ENCODE results near the gene MEF2B.
"Not testable (repeated sequence)": the region's sequence is repeated elsewhere in the genome, so short reads cannot be mapped to it uniquely, and the experiment has no call there.

The MEF2B gene

GRCh38 chr19:19119325-19120237 lies 50.5 kb downstream of the MEF2B start:
- no peak overlapping the region for H3K4me3 Mint-ChIP-seq
- H3K27me3 Mint-ChIP-seq = no peaks in the 10 kb centered on the region
- peak overlapping the region; percentile 19 for H3K27ac Mint-ChIP-seq
- no peaks in the 10 kb centered on the region for H3K4me1 Mint-ChIP-seq
- H3K9me3 Mint-ChIP-seq = peaks cover 8% of the 10 kb centered on the region
- CTCF ChIA-PET = no interaction called here
- DNase-seq = no peak
- H3K36me3 Mint-ChIP-seq = peaks cover 12% of the 10 kb centered on the region

GRCh38 chr19:19115954-19116353 lies 54.1 kb downstream of the MEF2B start:
- peak; percentile 67 for DNase-seq
- H3K4me3 Mint-ChIP-seq = no peak overlapping the region
- CTCF ChIA-PET = interaction anchor here (0.6 to 1.7 kb wide), 9 partner anchors 9 to 114 kb away, joined by 3 to 13 read pairs (median 3); no protein-coding TSS in a partner anchor
- H3K4me1 Mint-ChIP-seq = no peaks in the 10 kb centered on the region
- no peaks in the 10 kb centered on the region for H3K9me3 Mint-ChIP-seq
- H3K27ac Mint-ChIP-seq = no peak overlapping the region
- H3K27me3 Mint-ChIP-seq = no peaks in the 10 kb centered on the region
- H3K36me3 Mint-ChIP-seq = peaks cover 3% of the 10 kb centered on the region

GRCh38 chr19:19113040-19113626 lies 56.9 kb downstream of the MEF2B start:
- Mint-ChIP-seq H3K9me3 (no peaks in the 10 kb centered on the region), H3K27ac (no peak overlapping the region), H3K27me3 (no peaks in the 10 kb centered on the region), H3K4me1 (no peaks in the 10 kb centered on the region), H3K4me3 (no peak overlapping the region), H3K36me3 (no peaks in the 10 kb centered on the region)
- DNase-seq = no peak
- CTCF ChIA-PET = no interaction called here

- DNase-seq = no peak
- CTCF ChIA-PET = interaction anchor here (0.6 to 1.1 kb wide), 2 partner anchors 18 to 63 kb away, joined by 3 to 4 read pairs; no protein-coding TSS in a partner anchor
- H3K27me3 Mint-ChIP-seq = no peaks in the 10 kb centered on the region
- peak overlapping the region; percentile 73 for H3K27ac Mint-ChIP-seq
- no peaks in the 10 kb centered on the region for H3K9me3 Mint-ChIP-seq
- H3K4me3 Mint-ChIP-seq = no peak overlapping the region
- H3K36me3 Mint-ChIP-seq = no peaks in the 10 kb centered on the region
- H3K4me1 Mint-ChIP-seq = no peaks in the 10 kb centered on the region
Observed at GRCh38 chr19:19111967-19112580, 58.0 kb downstream of the MEF2B start.

- Mint-ChIP-seq H3K27me3 (no peaks in the 10 kb centered on the region), H3K27ac (no peak overlapping the region), H3K9me3 (no peaks in the 10 kb centered on the region), H3K4me1 (no peaks in the 10 kb centered on the region), H3K4me3 (no peak overlapping the region), H3K36me3 (no peaks in the 10 kb centered on the region)
- CTCF ChIA-PET = interaction anchor here (0.6 to 1.4 kb wide), 3 partner anchors 17 to 63 kb away, joined by 3 to 4 read pairs (median 4); no protein-coding TSS in a partner anchor
- DNase-seq = no peak
Observed at GRCh38 chr19:19111136-19111835, 58.8 kb downstream of the MEF2B start.

- H3K27me3 Mint-ChIP-seq = no peaks in the 10 kb centered on the region
- no peaks in the 10 kb centered on the region for H3K4me1 Mint-ChIP-seq
- DNase-seq = peak; percentile 49
- CTCF ChIA-PET = interaction anchor here (1.0 to 1.4 kb wide), 3 partner anchors 16 to 31 kb away, joined by 3 to 4 read pairs (median 4); no protein-coding TSS in a partner anchor
- H3K36me3 Mint-ChIP-seq = no peaks in the 10 kb centered on the region
- no peak overlapping the region for H3K4me3 Mint-ChIP-seq
- no peaks in the 10 kb centered on the region for H3K9me3 Mint-ChIP-seq
- no peak overlapping the region for H3K27ac Mint-ChIP-seq
Observed at GRCh38 chr19:19110410-19111135, 59.5 kb downstream of the MEF2B start.

- Mint-ChIP-seq H3K4me1 (no peaks in the 10 kb centered on the region), H3K9me3 (no peaks in the 10 kb centered on the region), H3K27me3 (no peaks in the 10 kb centered on the region), H3K27ac (no peak overlapping the region), H3K4me3 (no peak overlapping the region), H3K36me3 (no peaks in the 10 kb centered on the region)
- CTCF ChIA-PET = interaction anchor here (1.0 to 1.4 kb wide), 2 partner anchors 25 to 32 kb away, joined by 3 to 4 read pairs; no protein-coding TSS in a partner anchor
- DNase-seq = no peak
Observed at GRCh38 chr19:19109601-19110000, 60.5 kb downstream of the MEF2B start.

GRCh38 chr19:19107654-19108053 lies 62.4 kb downstream of the MEF2B start:
- Mint-ChIP-seq H3K27me3 (no peaks in the 10 kb centered on the region), H3K4me1 (no peaks in the 10 kb centered on the region), H3K27ac (no peak overlapping the region), H3K36me3 (no peaks in the 10 kb centered on the region), H3K4me3 (no peak overlapping the region), H3K9me3 (no peaks in the 10 kb centered on the region)
- CTCF ChIA-PET = no interaction called here
- DNase-seq = no peak

GRCh38 chr19:19106938-19107337 lies 63.1 kb downstream of the MEF2B start:
- H3K9me3 Mint-ChIP-seq = not testable (repeated sequence)

GRCh38 chr19:19106056-19106551 lies 64.0 kb downstream of the MEF2B start:
- H3K9me3 Mint-ChIP-seq = no peaks in the 10 kb centered on the region
- H3K27me3 Mint-ChIP-seq = no peaks in the 10 kb centered on the region
- DNase-seq = no peak
- H3K36me3 Mint-ChIP-seq = no peaks in the 10 kb centered on the region
- no peak overlapping the region for H3K27ac Mint-ChIP-seq
- no peak overlapping the region for H3K4me3 Mint-ChIP-seq
- CTCF ChIA-PET = interaction anchor here (1.3 kb wide), 1 partner anchor 10 kb away, joined by 3 read pairs; no protein-coding TSS in a partner anchor
- H3K4me1 Mint-ChIP-seq = no peaks in the 10 kb centered on the region

More at GRCh38 chr19:19106938-19107337, 63.1 kb downstream of the MEF2B start:
- H3K27ac Mint-ChIP-seq, H3K36me3 Mint-ChIP-seq, H3K27me3 Mint-ChIP-seq, CTCF ChIA-PET, H3K4me1 Mint-ChIP-seq, DNase-seq, H3K4me3 Mint-ChIP-seq: not testable (repeated sequence)

- no peak for DNase-seq
- H3K4me3 Mint-ChIP-seq = no peak overlapping the region
Observed at GRCh38 chr19:19105365-19106055, 64.6 kb downstream of the MEF2B start.

GRCh38 chr19:19103167-19103566 lies 66.9 kb downstream of the MEF2B start:
- no peak overlapping the region for H3K4me3 Mint-ChIP-seq
- CTCF ChIA-PET = no interaction called here
- no peak overlapping the region for H3K27ac Mint-ChIP-seq
- no peak for DNase-seq
- H3K36me3 Mint-ChIP-seq = peaks cover 2% of the 10 kb centered on the region
- H3K27me3 Mint-ChIP-seq = no peaks in the 10 kb centered on the region
- no peaks in the 10 kb centered on the region for H3K4me1 Mint-ChIP-seq
- H3K9me3 Mint-ChIP-seq = no peaks in the 10 kb centered on the region

More at GRCh38 chr19:19105365-19106055, 64.6 kb downstream of the MEF2B start:
- Mint-ChIP-seq H3K9me3 (no peaks in the 10 kb centered on the region), H3K27ac (peak overlapping the region; percentile 12), H3K36me3 (no peaks in the 10 kb centered on the region), H3K27me3 (no peaks in the 10 kb centered on the region), H3K4me1 (no peaks in the 10 kb centered on the region)
- CTCF ChIA-PET = interaction anchor here (1.3 kb wide), 1 partner anchor 10 kb away, joined by 3 read pairs; no protein-coding TSS in a partner anchor

GRCh38 chr19:19102566-19102965 lies 67.5 kb downstream of the MEF2B start:
- H3K9me3 Mint-ChIP-seq, H3K27me3 Mint-ChIP-seq, CTCF ChIA-PET, DNase-seq, H3K4me1 Mint-ChIP-seq, H3K27ac Mint-ChIP-seq, H3K4me3 Mint-ChIP-seq, H3K36me3 Mint-ChIP-seq: not testable (repeated sequence)

All from activated naive CD4-positive, alpha-beta T cell treated with anti-CD3 and anti-CD28 coated beads, Interleukin-2, amount 10 ng/mL, durations not matched to agents 7 days and 5 days (primary cell).